ENCODE results near the gene MCTP1.

GRCh38 chr5:95149387-95149786, 135.5 kb downstream of the MCTP1 start:
- TF ChIP-seq CTCF (conservative IDR thresholded peaks at IDR 0.05; ENCODE audit: low read depth, low read length) (no peak), EZH2 (IDR thresholded peaks at IDR 0.05; ENCODE audit: low read length, unreplicated experiment) (no peak), EZH2phosphoT487 (IDR thresholded peaks at IDR 0.05; ENCODE audit: borderline replicate concordance, low read length) (no peak)
